HEK293 (cell line): ENCODE measurements around the gene ATP2A3.

Source experiments
- ZNF48 ChIP-seq: fragments of 450-650 bp; formaldehyde crosslinking; IDR thresholded peaks from 2 replicates; pipeline ENCODE4 v1.5.1; 2016; ENCODE audit warnings: missing biosample characterization, missing genetic modification characterization
- ZNF549 ChIP-seq: fragments of 450-650 bp; IDR thresholded peaks from 2 replicates; pipeline ENCODE4 v1.5.1; 2018; ENCODE audit warnings: missing biosample characterization, missing genetic modification characterization, mild to moderate bottlenecking, inconsistent platforms, moderate library complexity

DNA sequence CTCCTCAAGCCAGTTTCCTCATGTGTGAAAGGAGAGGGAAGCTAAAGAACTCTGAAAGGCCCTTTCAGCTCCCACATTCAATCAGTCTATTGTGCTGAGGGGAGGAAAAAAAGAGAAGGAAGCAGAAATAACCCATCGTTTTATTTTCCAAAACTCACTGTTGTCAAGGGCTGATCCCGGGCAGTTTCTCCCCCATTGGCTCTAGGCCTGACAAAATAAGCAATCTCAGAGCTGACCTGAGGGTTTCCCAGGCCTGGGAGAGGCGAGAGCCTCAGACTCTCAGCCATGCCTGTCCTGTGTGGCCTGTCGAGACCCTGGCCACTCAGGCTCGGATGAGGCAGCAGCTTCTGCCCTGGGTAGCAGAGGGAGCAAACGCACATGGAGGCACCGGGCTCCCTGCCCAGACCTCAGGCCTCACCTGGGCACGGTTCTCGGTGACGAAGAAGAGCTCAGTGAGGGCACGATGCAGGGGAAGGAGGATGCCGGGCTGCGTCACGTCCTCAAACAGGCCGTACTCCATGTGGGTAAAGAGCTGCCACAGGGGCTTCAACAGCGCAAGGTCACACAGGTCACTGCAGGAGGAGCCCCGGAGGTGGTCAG lies 45.0 kb upstream of the ATP2A3 start:
- TF ChIP-seq ZNF48 (tag by site-specific recombination) = no peak
- no peak for TF ChIP-seq ZNF549 (tag by site-specific recombination)
